HFF-Myc (cell line): ENCODE measurements around the gene ANKRD13D.

Source experiments
- DNase-seq: peaks from one replicate; pipeline ENCODE4 v3.0.0-alpha.2; 2011; ENCODE audit warnings: low read depth; ENCODE audit errors: extremely low read depth
- H3K4me3 ChIP-seq: replicated peaks from 2 replicates; pipeline ENCODE4 v1.5.1; 2011; ENCODE audit warnings: low read depth, mild to moderate bottlenecking, control low read depth, low read length
- TF ChIP-seq, protein P1 (sequence below): IDR thresholded peaks from 2 replicates; pipeline ENCODE4 v1.5.1; 2012; ENCODE audit warnings: mild to moderate bottlenecking, low read depth, low read length, control low read depth; ENCODE audit errors: missing control alignments

ANKRD13D gene

GRCh38 chr11:67301313-67301921 is 12.3 kb downstream of the ANKRD13D start:
- no peak overlapping the region for H3K4me3 ChIP-seq
- TF ChIP-seq, protein P1, sequence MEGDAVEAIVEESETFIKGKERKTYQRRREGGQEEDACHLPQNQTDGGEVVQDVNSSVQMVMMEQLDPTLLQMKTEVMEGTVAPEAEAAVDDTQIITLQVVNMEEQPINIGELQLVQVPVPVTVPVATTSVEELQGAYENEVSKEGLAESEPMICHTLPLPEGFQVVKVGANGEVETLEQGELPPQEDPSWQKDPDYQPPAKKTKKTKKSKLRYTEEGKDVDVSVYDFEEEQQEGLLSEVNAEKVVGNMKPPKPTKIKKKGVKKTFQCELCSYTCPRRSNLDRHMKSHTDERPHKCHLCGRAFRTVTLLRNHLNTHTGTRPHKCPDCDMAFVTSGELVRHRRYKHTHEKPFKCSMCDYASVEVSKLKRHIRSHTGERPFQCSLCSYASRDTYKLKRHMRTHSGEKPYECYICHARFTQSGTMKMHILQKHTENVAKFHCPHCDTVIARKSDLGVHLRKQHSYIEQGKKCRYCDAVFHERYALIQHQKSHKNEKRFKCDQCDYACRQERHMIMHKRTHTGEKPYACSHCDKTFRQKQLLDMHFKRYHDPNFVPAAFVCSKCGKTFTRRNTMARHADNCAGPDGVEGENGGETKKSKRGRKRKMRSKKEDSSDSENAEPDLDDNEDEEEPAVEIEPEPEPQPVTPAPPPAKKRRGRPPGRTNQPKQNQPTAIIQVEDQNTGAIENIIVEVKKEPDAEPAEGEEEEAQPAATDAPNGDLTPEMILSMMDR, result no peak
- DNase-seq, result no peak

DNA sequence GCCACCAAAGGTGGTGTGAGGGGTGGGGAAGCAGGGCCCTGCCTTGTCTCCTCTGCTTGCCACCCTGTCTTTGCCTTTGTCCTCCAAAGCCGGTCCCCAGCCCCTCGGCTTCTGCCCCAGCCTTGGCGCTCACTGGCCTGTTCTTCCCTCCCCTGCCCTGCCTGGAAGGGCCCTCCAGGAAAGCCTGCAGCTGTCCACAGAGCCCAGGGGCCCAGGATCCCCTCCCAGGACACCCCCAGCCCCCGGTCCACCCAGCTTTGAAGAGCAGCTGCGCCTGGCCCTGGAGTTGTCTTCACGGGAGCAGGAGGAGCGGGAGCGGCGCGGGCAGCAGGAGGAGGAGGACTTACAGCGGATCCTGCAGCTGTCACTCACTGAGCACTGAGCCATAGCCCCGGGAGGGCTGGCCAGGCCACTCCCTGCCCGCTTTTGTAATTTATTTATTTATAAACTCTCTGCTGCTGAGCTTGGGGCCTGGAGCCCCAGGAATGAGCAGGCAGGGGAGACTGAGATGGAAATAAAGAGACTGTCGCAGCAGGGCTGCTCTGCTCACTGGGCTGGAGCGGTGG is 12.9 kb downstream of the ANKRD13D start:
- TF ChIP-seq, protein P1, result no peak
- no peak for DNase-seq
- H3K4me3 ChIP-seq, result no peak overlapping the region

GRCh38 chr11:67302571-67303131 is 13.5 kb downstream of the ANKRD13D start:
- TF ChIP-seq, protein P1, result no peak
- DNase-seq, result no peak
- peak overlapping the region; percentile 64 for H3K4me3 ChIP-seq

DNA sequence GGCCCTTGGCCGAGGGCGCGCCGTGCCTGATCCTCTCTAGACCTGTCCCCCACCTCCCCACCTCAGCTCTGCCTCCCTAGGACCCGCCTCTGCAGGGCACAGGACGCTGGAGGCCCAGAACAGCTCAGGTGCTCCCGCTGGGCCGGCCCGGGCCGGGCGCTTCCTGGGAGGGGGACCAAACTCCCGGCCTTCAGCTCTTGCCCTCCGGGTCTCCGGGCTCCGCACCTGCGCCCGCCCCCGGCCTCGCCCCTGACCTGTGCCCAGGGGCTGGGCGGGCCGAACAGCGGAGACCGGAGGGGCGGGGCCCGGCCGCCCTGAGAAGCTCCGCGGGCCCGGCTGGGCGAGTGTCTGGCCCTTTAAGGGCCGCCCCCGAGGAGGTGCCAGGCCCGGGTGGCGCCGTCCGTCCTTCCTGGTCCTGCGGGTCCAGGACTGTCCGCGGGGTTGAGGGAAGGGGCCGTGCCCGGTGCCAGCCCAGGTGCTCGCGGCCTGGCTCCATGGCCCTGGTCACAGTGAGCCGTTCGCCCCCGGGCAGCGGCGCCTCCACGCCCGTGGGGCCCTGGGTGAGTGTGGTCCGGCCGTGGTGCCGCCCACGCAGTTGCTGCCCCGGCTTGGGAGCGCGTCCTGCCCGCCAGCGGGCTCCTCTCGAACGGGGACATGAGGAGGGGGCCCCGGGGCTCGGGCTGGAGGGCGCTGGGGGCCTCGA is 14.2 kb downstream of the ANKRD13D start, which contains the start of gene SSH3:
TSS of gene SSH3 (plus strand) at position 399 of the 703 bp plus-strand sequence. CDS start at position 495, 96 bp downstream.
- peak within 1 kb of the TSS; percentile 64 for H3K4me3 ChIP-seq
- TF ChIP-seq, protein P1, result no peak
- no peak for DNase-seq

DNA sequence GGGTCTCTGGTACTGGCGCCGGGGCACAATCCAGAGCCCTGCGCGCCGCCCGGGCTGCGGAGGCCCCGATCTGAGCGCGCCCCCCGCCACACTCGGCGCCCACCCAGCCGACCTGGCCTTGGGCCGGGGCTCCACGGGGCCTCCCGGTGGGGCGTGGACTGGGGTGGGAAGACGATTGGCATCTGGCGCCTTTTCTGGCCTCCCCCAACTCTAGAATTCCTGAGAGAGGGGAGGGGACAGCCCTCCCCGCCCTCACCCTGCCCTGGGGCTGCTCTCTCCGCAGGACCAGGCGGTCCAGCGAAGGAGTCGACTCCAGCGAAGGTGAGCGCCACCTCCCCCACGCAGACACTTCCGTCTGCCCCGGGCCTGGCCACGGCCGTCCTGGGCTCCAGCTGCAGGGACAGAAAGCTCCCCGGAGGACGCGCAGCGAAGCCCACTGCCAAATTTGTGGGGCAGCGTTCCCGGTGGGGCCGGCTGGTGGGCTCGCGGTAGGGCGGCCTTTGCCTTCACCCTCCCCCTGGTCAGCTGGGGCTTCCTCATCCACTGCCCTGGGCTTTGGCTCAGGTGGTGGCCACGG is 14.8 kb downstream of the ANKRD13D start:
- peak overlapping the region; percentile 64 for H3K4me3 ChIP-seq
- TF ChIP-seq, protein P1, result no peak
- no peak for DNase-seq

DNA sequence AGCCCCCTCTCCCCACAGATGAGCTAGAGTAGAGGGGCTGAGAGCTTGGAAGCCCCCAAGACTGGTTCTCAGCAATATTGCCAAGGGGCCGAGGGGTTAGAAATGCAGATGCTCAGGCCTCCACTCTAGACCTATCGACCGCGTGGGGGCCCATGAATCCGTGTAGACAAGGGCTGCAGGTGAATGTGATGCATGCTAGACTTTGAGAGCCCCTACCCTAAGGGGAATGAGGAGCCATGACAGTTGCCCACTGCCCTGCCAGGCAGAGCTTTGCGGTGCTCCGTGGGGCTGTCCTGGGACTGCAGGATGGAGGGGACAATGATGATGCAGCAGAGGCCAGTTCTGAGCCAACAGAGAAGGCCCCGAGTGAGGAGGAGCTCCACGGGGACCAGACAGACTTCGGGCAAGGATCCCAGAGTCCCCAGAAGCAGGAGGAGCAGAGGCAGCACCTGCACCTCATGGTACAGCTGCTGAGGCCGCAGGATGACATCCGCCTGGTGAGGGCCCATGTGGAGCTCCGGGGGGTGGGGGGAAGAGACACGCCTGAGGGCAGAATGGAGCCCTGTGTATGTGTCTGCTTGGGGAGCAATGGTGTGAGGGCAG is 15.5 kb downstream of the ANKRD13D start:
- TF ChIP-seq, protein P1, result no peak
- peak overlapping the region; percentile 64 for H3K4me3 ChIP-seq
- no peak for DNase-seq
